PC-9 (cell line): ENCODE data around the gene CKB.

Experiments
- EZH2 ChIP-seq: fragments of 200-600 bp; sonication (generic); IDR thresholded peaks from 2 replicates; pipeline ENCODE4 v1.8.0; 2017; ENCODE audit warnings: antibody characterized with exemption, low read depth
- TF ChIP-seq, protein P1 (sequence below): fragments of 200-600 bp; sonication (generic); conservative IDR thresholded peaks from 2 replicates; pipeline ENCODE4 v1.6.1; 2017; ENCODE audit warnings: mixed run types, antibody characterized with exemption, mild to moderate bottlenecking, moderate library complexity

DNA sequence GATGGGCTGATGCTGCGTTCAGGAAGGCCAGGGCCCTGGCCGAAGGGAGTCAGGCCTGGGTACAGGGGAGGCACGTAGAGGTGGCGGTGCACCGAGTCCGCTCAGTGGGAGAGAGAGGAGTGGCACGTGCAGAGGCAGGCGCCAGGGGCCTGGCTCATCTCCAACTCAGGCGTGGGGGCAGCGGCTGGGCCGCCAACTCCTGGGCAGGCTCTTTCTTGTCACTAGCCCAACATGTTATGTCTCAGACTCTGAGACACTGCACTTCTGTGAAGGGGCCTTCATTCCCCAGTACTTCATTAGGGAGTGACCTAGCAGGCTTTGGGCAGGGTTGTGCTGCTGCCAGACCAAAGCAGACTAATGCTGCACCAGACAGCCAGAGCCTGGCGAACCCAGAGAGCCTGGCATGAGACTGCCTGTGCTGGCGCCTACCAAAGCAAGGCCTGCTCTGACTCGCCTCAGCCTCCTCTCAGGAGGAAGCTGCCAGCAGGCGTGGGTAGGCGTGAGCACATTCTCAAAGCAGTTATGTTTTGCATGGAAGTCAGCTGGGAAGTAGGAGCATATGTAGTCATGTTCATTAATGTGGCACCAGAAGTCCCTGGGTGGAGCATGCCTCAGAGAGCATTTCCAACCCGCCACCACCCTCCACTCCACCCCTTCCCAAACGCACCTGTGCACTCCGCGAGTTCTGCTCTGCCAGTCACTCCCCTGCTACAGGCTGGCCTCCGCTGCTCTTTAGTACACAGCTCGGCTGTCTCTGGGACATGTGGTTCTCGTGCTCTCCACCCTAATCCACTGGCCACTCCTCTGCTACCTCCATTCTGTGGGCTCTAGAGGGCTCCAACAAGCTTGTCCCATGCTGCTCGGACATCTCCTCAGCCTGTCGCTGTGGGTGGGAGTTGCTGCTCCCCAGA lies 9.7 kb downstream of the CKB start:
- TF ChIP-seq, protein P1, sequence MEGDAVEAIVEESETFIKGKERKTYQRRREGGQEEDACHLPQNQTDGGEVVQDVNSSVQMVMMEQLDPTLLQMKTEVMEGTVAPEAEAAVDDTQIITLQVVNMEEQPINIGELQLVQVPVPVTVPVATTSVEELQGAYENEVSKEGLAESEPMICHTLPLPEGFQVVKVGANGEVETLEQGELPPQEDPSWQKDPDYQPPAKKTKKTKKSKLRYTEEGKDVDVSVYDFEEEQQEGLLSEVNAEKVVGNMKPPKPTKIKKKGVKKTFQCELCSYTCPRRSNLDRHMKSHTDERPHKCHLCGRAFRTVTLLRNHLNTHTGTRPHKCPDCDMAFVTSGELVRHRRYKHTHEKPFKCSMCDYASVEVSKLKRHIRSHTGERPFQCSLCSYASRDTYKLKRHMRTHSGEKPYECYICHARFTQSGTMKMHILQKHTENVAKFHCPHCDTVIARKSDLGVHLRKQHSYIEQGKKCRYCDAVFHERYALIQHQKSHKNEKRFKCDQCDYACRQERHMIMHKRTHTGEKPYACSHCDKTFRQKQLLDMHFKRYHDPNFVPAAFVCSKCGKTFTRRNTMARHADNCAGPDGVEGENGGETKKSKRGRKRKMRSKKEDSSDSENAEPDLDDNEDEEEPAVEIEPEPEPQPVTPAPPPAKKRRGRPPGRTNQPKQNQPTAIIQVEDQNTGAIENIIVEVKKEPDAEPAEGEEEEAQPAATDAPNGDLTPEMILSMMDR = no peak
- no peak for TF ChIP-seq EZH2
